A673 (cell line): ENCODE measurements around the gene REXO4.

Experiments used
- EZH2 ChIP-seq: fragments of 200-600 bp; sonication (generic); IDR thresholded peaks from 2 replicates; pipeline ENCODE4 v1.6.1; 2017; ENCODE audit warnings: borderline replicate concordance, low read depth, mild to moderate bottlenecking, mixed read lengths, antibody characterized with exemption, low read length; ENCODE audit not compliant: poor library complexity, severe bottlenecking
- TF ChIP-seq, protein P1 (sequence below): fragments of 300-800, 200-600 bp; sonication (generic); conservative IDR thresholded peaks from 2 replicates; pipeline ENCODE4 v1.5.1; 2017; ENCODE audit warnings: low read depth, mild to moderate bottlenecking, antibody characterized with exemption, low read length, moderate library complexity, mixed read lengths

DNA sequence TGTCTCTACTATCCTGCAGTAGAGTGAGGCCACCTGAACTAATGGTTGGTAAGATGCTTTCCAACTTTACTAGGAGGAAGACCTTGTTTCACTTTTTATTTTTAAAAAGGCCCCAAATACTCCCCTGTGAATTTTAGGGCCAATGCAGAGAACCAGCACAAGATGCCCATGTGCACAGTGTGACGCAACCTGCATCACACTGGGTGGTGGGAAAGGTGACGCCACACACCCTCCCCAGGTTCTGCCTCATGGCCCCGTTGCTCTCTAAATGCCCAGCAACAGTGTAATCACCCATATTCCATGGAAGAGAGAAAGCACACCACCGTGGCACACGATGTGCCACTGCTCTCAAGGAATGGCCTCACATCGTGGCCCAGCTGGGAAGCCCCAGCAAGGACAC, 48.4 kb downstream of the REXO4 start:
- TF ChIP-seq, protein P1, sequence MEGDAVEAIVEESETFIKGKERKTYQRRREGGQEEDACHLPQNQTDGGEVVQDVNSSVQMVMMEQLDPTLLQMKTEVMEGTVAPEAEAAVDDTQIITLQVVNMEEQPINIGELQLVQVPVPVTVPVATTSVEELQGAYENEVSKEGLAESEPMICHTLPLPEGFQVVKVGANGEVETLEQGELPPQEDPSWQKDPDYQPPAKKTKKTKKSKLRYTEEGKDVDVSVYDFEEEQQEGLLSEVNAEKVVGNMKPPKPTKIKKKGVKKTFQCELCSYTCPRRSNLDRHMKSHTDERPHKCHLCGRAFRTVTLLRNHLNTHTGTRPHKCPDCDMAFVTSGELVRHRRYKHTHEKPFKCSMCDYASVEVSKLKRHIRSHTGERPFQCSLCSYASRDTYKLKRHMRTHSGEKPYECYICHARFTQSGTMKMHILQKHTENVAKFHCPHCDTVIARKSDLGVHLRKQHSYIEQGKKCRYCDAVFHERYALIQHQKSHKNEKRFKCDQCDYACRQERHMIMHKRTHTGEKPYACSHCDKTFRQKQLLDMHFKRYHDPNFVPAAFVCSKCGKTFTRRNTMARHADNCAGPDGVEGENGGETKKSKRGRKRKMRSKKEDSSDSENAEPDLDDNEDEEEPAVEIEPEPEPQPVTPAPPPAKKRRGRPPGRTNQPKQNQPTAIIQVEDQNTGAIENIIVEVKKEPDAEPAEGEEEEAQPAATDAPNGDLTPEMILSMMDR, result no peak
- TF ChIP-seq EZH2, result no peak
